ENCODE measurements around the gene PGS1.

The PGS1 gene

GRCh38 chr17:78377858-78378224 is 608 bp upstream of the PGS1 start:
- no peak for TF ChIP-seq CTCF (IDR thresholded peaks at IDR 0.05; ENCODE audit: insufficient read depth, low read length, missing control alignments)
- peak overlapping the region; percentile 81 for H3K4me3 ChIP-seq (ENCODE audit: low read depth, low read length)
- POLR2A ChIA-PET, result interaction anchor here (1.1 kb wide), 1 partner anchor 18 kb away, joined by 3 read pairs; the partner anchor contains the start of gene SOCS3
- CTCF ChIA-PET, result interaction anchor here (1.2 to 9.3 kb wide), 3 partner anchors 10 to 44 kb away, joined by 4 to 120 read pairs (median 6); no protein-coding TSS in a partner anchor
- DNase-seq (ENCODE audit: low read depth, low spot score), result no peak

GRCh38 chr17:78379131-78379491 is 662 bp downstream of the PGS1 start:
- no peak for TF ChIP-seq CTCF (IDR thresholded peaks at IDR 0.05; ENCODE audit: insufficient read depth, low read length, missing control alignments)
- POLR2A ChIA-PET, result interaction anchor here (1.2 kb wide), 1 partner anchor 11 kb away, joined by 3 read pairs; no protein-coding TSS in a partner anchor
- CTCF ChIA-PET, result interaction anchor here (1.0 to 9.3 kb wide), 2 partner anchors 16 to 23 kb away, joined by 3 to 120 read pairs; no protein-coding TSS in a partner anchor
- peak overlapping the region; percentile 81 for H3K4me3 ChIP-seq (ENCODE audit: low read depth, low read length)
- DNase-seq (ENCODE audit: low read depth, low spot score), result no peak

- CTCF ChIA-PET, result interaction anchor here (9.3 kb wide), 1 partner anchor 17 kb away, joined by 120 read pairs; no protein-coding TSS in a partner anchor
Observed at GRCh38 chr17:78380370-78380769, 1.9 kb downstream of the PGS1 start.

GRCh38 chr17:78381601-78382232 is 3.3 kb downstream of the PGS1 start:
- no peak for TF ChIP-seq CTCF (IDR thresholded peaks at IDR 0.05; ENCODE audit: insufficient read depth, low read length, missing control alignments)
- H3K4me3 ChIP-seq (ENCODE audit: low read depth, low read length), result peak overlapping the region; percentile 35
- ChIA-PET CTCF (interaction anchor here (0.7 to 3.9 kb wide), 5 partner anchors 9 to 40 kb away, joined by 3 to 30 read pairs (median 3); no protein-coding TSS in a partner anchor), POLR2A (interaction anchor here (0.8 to 1.6 kb wide), 2 partner anchors 17 to 22 kb away, joined by 3 to 4 read pairs; partner anchors contain the start of gene SOCS3)
- no peak for DNase-seq (ENCODE audit: low read depth, low spot score)

More at GRCh38 chr17:78380370-78380769, 1.9 kb downstream of the PGS1 start:
- TF ChIP-seq CTCF (IDR thresholded peaks at IDR 0.05; ENCODE audit: insufficient read depth, low read length, missing control alignments), result no peak
- no peak overlapping the region for H3K4me3 ChIP-seq (ENCODE audit: low read depth, low read length)
- no peak for DNase-seq (ENCODE audit: low read depth, low spot score)
- POLR2A ChIA-PET, result interaction anchor here (0.5 to 1.6 kb wide), 2 partner anchors 10 to 21 kb away, joined by 4 read pairs; partner anchors contain the start of gene SOCS3

- DNase-seq (ENCODE audit: low read depth, low spot score), result peak; percentile 99
- peak overlapping the region; percentile 3; the same call in 1 of the 2 replicates for H3K4me3 ChIP-seq (ENCODE audit: low read depth, low read length)
- ChIA-PET POLR2A (interaction anchor here (0.8 to 1.0 kb wide), 3 partner anchors 11 to 24 kb away, joined by 3 to 5 read pairs (median 4); partner anchors contain the start of gene SOCS3), CTCF (interaction anchor here (0.8 to 3.9 kb wide), 7 partner anchors 8 to 134 kb away, joined by 3 to 30 read pairs (median 4); no protein-coding TSS in a partner anchor)
- no peak for TF ChIP-seq CTCF (IDR thresholded peaks at IDR 0.05; ENCODE audit: insufficient read depth, low read length, missing control alignments)
Observed at GRCh38 chr17:78383725-78384471, 5.4 kb downstream of the PGS1 start.
